Ureter (tissue), 1 donor: ENCODE results near the gene NTMT2. TPM values are rescaled to one million over a fixed set of nuclear protein-coding genes. Genes with fewer than 3 reads are reported as not detected.
"Not testable (repeated sequence)": the region's sequence is repeated elsewhere in the genome, so short reads cannot be mapped to it uniquely, and the experiment has no call there.

Experiments used
- DNase-seq: peaks from one replicate; pipeline ENCODE4 v3.0.0-alpha.2; 2020; ENCODE audit warnings: low spot score
- total RNA-seq: library from RNA; stranded (reverse); gene quantifications from one replicate; pipeline ENCODE4 v1.2.4, GENCODE V29; 2023
- donor health status: DM: yes; HTN: yes; CAD: no.

Gene NTMT2
- not detected for total RNA-seq

DNA sequence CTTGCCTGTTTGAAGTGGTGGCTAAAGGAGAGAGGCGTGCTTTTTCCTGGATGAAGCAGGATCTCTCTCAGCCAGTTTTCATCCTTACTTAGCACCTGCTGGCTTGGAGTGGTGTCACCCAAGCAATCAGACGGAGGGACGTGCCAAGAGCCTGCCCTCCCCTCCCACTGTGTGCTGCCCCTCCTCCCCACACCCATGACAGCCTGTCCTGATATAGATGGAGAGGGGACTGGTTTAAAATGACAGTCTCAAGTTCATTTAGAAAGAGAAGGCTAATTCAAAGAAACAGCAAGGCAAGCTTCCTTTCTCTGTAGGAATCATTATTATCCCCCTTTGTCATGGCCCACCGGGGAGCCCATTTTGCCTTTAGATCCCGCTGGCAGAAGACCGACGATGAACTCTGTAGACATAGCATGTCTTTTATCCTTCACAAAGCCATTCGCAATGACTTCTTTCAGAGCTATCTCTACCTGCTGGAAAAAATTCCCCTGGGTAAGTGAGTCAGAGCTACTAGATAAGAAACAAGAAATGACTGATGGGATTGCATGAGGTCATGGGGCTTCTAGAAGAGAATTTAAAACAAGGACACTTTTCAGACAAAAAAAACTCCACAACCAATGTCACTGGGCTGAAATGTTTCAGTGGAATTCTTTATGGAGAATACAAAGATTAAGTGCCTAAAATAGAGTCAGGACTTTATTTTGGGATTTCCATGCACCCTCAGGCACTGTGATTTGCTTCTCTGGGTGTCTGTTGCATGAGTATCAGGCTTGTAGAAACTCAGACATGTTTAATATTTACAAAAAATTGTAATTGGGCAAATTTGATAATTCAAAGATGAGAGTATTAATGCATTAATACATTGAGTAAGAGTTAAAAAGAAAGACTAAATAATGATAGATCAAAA is at the start of gene NTMT2:
Gene NTMT2 (plus strand): TSS at position 190 of the 907 bp plus-strand sequence. CDS start 149 bp downstream, at position 339.
- DNase-seq: no peak

DNA sequence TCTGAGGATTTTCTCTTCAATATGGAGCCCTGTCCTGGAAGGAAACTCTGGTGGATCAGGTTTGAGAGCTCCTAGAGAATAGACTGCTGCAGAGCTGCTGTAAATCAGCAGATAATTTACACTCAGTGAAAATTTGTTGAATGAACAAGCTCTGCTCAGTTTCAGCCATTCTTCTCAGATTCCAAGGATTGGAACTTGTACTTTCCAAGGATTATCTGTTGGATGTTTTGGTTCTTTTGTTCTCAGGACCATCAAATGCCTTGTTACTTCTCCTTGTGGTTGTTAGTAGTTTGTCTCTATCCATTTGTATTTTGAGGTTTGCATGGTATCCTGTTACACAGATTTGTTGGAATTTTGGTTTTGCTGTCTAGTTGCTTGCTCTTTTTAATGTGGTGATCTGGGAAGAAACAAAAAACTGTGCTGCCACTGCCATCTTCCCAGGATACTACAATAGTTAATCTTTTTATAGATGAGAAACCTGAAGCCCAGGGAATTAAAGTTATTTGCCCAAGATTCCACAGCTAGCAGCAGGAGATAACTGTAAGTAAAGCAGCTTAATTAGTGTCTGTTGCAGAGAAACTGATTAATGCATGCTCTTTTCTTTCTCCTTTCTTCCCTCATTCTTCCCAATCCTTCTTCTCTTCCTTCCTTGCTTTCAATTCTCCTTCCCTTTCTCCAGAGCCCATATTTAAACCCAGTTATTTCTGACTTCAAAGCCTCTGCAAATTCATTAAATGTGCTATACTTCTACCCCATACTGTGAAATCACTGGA is 49.6 kb upstream of the NTMT2 start:
- DNase-seq: no peak

DNA sequence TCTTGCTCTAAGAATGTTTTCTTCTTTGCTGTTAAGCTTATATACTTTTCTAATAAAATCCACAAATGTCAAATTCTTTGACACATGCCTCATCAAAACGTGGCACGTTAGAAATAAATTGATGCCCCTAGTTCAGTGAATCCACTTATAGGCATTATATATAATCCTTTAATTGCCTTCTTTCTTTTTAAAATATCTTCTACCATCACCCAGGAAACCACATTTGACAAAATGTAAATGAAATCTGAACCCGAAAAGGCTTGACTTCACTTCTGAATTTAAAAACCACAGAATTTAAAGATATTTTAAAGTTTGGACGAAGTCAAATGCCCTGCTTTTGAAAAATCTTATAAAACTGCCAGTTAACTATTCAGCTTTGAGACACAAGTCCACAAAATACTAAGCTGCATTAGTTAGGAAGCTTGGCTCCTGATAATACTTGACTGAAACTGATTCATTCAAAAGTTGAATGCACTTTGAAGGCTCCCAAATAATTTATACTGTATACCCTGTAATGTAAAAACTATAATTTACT is 48.9 kb upstream of the NTMT2 start:
- DNase-seq: no peak

DNA sequence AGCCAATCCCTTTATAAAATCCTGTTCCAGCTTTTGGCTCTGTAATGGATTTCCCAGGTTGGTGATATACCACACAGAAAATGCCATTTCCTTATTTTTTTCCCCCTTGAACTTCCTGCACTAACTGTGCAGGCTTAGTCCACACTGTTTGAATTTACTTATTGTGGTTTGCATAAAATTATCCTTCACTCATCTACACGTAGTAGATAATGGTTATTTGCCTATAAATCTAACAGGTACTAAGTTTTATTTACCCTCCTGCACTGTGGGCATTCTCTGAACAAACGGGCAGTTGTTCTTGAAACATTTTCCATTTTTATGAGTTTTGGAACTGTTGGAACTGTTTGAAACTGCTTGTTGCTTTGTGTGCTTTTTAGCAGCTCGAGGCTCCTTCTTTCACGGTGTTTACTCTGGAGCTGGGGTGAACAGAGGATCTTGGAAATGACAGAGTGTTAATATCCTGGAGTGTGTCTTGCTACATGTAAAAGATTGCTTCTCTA is 48.3 kb upstream of the NTMT2 start:
- no peak for DNase-seq

DNA sequence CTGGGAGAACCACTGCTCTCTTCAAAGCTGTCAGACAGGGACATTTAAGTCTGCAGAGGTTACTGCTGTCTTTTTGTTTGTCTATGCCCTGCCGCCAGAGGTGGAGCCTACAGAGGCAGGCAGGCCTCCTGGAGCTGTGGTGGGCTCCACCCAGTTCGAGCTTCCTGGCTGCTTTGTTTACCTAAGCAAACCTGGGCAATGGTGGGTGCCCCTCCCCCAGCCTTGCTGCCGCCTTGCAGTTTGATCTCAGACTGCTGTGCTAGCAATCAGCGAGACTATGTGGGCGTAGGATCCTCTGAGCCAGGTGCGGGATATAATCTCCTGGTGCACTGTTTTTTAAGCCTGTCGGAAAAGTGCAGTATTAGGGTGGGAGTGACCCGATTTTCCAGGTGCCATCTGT is 32.6 kb upstream of the NTMT2 start:
- not testable (repeated sequence) for DNase-seq

DNA sequence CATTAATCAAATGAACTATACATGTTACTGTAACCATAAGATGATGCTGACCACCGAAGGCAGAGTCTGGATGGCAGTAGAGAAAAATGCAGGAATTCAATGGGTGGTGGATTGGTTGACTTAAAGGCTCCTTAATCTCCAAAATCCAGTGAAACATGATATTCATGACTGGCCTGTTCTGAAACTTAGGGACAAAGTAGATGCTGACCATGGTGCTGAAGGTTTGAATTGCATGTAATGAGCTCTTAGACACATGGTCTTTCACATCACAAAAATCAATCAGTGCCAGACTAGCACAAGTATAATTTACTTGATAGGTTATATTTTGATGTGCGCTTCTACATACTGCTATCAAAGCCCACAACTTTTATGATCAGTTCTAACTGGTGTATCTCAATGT is 30.9 kb upstream of the NTMT2 start:
- no peak for DNase-seq

DNA sequence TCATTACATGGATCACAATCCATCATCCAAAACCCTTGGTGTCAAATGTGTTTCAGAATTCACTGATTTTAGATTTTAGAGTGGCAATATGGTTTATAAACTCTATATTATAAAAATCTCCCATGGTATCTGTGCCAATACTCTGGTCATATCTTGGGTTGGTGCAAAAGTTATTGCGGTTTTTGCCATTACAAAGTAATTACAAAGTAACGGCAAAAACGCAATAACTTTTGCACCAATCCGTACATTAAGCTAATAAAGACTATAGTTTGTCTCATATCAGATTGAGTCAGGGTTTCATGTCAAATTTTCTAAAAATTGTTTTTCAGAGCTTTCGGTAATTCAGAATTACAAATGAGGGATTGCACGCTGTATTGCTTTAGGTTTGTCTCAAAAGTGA is 23.4 kb upstream of the NTMT2 start:
- DNase-seq: no peak

DNA sequence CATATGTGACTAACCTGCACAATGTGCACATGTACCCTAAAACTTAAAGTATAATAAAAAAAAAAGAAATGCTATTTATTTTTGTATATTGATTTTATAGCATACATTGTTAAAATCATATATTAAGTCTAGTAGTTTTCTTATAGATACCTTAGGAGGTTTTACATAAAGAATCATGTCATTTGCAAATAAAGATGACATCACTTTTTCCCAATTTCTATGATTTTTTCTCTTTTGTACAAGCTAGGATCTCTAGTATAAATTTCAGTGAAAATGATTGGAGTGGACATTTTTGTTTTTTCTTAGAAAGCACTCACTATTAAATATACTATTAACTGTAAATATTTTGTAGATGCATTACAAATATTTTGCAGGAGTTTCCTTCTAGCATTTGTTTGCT is 20.5 kb upstream of the NTMT2 start:
- DNase-seq: no peak

DNA sequence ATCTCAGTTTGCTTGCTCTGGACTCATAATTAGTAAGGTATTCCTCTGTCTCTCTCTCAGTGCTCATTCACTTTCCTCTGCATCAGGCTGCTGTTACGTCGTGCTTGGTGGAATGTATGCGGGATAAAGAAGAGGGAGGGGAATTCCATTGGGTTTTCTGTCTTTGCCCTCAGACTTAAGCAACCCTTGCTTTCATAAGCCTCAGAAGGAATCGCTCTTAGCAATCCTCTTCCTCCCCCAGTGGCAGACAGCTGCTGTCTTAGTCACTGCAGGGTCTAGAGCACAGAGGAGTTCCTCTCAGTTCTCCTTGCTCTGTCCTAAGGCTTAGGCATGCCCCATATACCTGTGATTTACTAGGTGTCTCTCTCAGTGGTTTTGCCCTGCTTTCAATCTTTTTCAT is 19.1 kb upstream of the NTMT2 start:
- no peak for DNase-seq

DNA sequence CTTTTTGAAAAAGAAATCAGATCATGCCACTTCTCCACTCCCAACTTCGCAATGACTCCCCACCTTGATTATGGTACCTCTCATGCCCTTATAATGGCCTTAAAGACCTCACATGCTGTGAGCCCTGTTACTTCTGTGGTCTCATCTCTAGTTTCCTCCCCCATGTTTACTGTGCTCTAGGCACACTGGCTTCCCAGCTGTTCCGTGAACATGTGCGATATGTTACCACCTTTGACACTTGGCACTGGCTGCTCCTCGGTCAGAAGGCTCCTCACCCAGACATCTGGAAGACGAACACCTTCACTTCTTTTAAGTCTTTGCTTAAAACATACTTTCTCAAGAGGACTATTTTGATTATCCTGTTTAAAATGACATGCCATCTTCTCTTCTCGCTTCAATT is 14.3 kb upstream of the NTMT2 start:
- DNase-seq: no peak

DNA sequence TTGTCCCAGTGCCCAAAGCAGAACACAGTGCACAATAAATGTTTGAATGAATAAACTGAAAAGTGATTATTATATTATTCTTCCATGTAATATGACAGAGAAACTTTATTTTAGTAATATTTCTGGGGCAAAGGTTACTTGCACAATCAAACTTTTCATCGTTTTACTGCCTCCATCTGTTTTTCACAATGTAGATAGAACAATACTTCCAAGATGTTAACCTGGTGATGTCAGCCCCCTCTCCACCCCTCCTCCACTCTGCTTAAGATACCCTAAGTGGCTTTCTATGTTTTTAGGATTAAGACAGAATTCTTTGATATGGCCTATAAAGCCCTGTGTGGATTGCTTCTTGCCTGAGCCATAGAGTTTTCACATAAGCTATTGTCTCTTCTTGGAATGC is 13.8 kb upstream of the NTMT2 start:
- DNase-seq: no peak

DNA sequence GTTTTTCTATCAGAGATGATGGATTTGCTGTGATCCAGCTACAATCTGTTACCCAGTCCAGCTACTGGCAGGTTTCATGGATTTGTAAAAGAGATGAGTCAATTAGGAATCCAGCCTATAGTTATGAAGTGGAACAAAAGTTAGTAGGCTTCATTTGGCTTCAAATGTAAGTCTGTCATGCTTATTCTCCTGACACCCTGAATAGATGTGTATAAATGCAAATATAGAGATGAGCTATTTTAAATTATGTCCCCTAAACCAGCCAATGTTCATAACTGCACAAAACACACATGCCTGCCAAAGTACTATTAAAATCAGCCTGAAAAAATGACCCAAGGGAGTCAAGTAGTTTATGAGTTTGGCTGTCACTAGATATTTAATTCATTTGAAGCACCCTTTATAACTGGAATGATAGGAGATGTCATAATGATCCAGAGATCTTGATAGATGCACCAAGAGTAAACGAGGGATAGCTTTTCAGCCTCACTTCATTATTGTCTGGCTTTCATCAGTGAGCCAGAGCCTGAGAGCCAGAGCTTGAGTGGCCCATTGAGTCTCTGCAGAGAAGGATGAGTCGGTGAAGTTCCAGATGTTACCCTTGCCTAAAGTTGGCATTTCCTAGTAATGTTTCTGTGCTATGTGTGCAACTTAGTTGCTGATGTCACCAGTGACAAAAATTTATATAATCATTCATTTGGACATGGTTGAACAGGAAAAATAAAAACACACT is 11.8 kb upstream of the NTMT2 start:
- no peak for DNase-seq

DNA sequence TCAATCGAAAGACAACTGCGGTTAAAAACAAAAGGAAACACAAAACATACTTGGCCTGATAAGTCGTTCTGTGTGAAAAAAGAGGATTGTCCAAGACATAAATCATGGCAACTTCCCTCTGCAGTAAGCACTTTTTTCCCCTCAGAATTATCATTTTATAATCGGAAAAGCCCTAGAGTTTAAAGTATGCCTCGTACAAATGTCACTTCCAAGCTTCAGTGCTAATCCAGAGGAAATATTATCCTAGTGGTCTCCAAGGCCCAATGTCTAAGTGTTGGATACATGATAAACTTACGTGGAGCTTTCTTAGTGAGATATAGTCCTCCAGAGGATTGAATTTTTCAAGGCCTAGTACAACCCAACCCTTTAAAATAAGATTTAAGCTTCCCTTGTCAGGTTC is 11.2 kb upstream of the NTMT2 start:
- DNase-seq: no peak

DNA sequence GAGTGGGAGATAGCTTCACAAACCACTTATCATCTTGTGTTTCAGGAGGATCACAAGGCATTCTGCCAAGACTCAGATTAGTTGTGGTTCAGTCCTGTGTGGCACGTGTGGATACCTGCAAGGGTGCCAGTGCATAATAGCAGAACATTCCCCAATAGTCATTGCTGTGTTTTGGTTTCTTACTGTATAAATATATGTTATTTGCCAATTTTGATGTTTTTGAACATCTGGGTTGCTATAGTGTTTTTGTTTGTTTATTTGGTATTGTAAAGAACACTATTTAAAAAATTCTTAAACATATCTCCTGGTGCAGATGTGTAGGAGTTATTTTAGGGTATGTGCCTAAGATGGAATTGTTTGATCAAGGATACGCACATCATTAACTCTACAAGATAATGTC is 5.4 kb upstream of the NTMT2 start:
- DNase-seq: no peak

DNA sequence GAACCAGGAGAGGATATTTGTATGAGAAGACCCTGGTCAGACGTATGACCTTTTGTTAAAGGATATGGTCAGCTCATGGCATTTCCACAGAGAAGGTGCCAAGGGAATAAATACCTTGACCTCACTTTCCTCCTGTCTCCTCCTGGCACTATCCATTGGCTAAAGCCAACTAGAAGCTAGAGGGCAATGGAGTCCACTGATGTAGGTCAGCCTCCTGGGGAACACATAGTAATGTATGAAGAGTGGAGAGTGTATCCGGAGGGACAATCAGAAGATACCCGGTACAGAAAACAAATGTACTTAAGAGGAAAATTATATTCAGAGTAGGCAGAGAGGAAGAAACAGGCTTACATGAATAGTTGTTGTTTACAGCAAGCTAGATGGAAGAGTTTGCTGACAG is 698 bp upstream of the NTMT2 start:
- DNase-seq: no peak

DNA sequence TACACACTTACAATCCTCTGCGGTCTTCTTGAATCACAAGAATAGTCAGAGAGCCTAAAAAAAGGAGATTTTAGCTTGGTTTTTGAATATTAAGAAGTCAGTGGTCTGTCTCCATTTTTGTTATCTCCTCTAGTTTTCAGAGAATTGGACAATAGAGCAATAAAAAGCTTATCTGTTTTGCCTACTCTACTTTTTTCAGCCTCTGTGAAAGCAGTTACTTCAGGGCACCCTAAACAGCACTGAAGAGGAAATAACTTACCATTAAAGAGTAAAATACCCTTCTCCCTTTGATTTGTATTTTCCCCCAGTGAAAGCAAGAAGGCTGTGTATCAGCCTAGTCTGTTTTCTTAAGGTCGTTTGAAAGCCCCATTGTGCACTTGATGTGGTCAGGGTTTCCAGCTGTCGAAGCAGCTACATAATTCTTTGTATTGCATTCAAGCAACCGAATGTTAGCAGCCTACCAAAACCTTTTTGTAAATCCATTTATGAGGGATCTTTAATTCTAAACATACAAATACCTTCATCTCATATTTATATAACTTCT is 1.0 kb downstream of the NTMT2 start:
- DNase-seq: no peak

DNA sequence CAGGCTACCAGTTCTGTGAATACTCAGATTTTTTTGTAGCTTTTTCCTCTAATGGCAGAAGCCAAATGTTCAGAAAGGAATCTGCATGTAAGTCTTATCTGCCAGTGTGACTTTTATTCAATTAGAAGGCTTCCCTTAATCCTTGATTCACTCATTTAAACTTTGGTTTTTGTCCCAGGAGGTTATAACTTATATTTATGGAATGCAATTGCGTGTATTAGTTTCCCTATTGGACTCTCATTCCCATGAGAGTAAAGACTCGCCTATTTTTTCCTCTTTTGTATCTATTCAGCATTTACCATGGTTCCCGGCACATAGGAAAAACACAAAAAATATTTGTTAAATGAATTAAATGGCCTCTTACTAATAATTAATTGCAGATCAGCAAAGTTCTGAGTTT is 3.5 kb downstream of the NTMT2 start:
- no peak for DNase-seq

DNA sequence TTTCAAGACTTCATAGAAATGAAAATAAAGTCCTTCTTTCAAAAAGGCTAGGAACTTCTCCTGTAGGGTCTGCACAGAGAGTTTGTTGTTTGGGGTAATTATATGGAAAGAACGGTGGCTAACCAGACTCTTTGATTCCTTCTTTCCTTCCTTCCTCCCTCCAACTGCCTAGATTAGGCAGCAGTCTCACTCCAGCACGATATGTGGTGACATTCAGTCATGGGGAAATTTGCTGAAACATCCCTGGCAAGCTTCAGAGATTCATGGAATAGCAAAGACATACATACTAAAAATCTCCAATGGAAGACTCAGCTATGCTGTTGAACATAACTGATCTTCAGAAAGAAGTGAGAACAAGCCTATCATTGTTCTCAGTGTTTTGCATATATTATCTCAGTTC is 4.3 kb downstream of the NTMT2 start:
- no peak for DNase-seq

DNA sequence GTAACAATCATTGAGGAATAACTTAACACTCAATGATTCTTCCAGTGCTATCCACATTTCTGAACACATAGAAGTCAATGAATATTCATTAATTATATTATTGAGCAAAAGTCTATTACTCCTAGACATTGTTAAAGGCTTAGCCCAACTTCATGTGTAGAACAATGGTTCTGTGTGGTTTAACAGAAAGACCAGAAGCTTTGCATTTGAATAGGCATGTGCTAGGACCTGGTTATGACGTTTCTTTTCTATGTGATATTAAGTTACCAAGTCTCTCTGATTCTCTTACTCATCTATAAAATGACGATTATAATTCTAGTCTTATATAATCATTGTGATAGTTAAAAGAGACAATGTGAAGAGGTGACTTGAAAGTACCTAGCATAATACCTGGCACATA is 5.2 kb downstream of the NTMT2 start:
- DNase-seq: no peak

DNA sequence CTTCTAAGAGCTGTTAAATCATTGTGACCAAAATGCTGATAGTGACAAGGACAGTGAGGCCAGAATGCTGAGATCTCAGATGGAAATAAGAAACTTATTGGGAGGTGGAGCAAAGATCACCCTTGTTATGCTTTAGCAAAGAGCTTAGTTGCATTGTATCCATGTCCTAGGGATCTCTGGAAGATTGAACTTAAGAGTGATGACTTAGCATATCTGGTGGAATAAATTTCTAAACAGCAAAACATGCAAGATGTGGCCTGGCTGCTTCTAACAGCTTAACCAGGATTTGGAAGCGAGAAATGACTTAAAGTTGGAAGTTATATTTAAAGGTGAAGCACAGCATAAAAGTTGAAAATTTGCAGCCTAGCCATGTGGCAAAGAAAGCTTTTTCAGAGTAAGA is 7.7 kb downstream of the NTMT2 start:
- no peak for DNase-seq

DNA sequence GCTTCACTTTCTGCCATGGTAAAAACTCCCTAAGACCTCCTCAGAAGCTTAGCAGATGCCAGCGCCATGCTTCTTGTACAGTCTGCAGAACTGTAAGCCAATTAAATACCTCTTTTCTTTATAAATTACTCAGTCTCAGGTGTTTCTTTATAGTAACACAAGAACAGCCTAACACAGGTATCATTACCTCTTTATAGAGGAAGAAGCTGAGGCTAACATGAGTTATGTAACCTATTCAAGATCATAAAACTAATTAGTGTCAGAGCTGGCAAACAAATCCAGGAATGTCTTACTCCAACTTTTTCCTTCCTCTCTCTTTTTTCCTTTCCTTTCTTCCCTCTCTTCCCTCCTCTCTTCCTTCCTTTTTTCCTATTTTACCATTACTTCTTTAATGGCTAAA is 9.3 kb downstream of the NTMT2 start:
- no peak for DNase-seq

DNA sequence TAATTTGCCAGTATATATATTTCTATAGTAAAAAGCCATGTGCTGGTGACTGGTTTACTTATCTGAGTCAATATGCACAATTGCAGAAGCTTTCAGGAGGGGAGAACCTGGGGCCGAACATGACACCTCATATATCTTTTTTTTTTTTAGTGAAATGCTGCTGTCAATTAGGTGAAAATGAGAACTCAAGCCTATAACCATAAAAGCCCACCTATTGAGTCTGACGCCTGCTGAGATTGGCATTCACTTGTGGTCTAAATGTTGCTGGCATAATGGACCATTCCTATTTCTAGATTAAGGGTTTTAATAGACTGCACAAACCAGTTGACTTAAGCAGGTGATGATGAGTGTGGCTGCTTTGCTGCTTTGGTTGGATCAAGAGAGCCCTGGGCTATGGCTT is 10.8 kb downstream of the NTMT2 start:
- no peak for DNase-seq
